HCT116 (cell line): ENCODE results near the gene GALNT16. TPM values are rescaled to one million over a fixed set of nuclear protein-coding genes. Genes with fewer than 3 reads are reported as not detected.

Experiments used
- ATAC-seq: fragments of 200-7000 bp; cut with Tn5 transposase; 2 replicates; pipeline ENCODE4 v1.9.1; 2020; ENCODE audit warnings: mild to moderate bottlenecking, moderate library complexity
- BruUV-seq: library from RNA; stranded (reverse); fragments of 400-500 nt; replicated peaks from 2 replicates; lab custom pipeline; 2021; lab: Mats Ljungman, UMichigan
- CTCF ChIA-PET: fragments of 300-600 bp; sonication (Branson Sonifier 250); formaldehyde crosslinking; loops from one replicate; lab custom pipeline; 2021; ENCODE audit warnings: antibody characterized with exemption; lab: Charles Lee
- POLR2A ChIA-PET: fragments of 300-600, 350-600 bp; sonication (Branson Sonifier 250); formaldehyde crosslinking; loops from one replicate; lab custom pipeline; 2021; ENCODE audit warnings: antibody characterized with exemption; lab: Charles Lee
- RAD21 ChIA-PET, 2 experiments: fragments of 300-600 bp; sonication (Branson Sonifier 250); formaldehyde crosslinking; loops; one replicate each; lab custom pipeline; 2023; ENCODE audit warnings: low total read pairs in 2 of 2; ENCODE audit not compliant: uncharacterized antibody in 2 of 2, unreplicated experiment in 2 of 2, low non-redundant PET in 1 of 2; lab: Charles Lee
- DNase-seq: peaks from one replicate; pipeline ENCODE4 v3.0.0-alpha.2; 2010; ENCODE audit warnings: low read depth, low spot score
- H2AFZ ChIP-seq: fragments of 200-600 bp; shearing (Covaris generic), sonication (generic); 2 replicates; pipeline ENCODE4 v1.6.1; 2017; ENCODE audit warnings: low read depth, mixed run types, mixed read lengths, antibody characterized with exemption, low read length; ENCODE audit not compliant: poor library complexity, severe bottlenecking
- H3K27ac ChIP-seq: 2 replicates; pipeline ENCODE4 v1.5.1; 2012; ENCODE audit warnings: low read depth, low read length
- H3K27me3 ChIP-seq: fragments of 200-600 bp; sonication (generic); 2 replicates; pipeline ENCODE4 v1.6.1; 2016; ENCODE audit warnings: mixed run types, low read length, mixed read lengths; ENCODE audit not compliant: insufficient read depth
- H3K36me3 ChIP-seq, 2 experiments: fragments of 200-500 bp in 1 of 2; fragments of 200-600 bp in 1 of 2; sonication (Bioruptor generic) in 1 of 2; sonication (generic) in 1 of 2; 2 replicates each; pipeline versions ENCODE4 v1.5.1 to v1.6.1; 2014 to 2016; ENCODE audit warnings: low read length in 2 of 2, inconsistent platforms in 1 of 2, mixed read lengths in 1 of 2, mixed run types in 1 of 2; ENCODE audit not compliant: insufficient read depth in 2 of 2, control insufficient read depth in 1 of 2
- H3K4me1 ChIP-seq, 2 experiments: fragments of 200-600 bp in 1 of 2; sonication (generic) in 1 of 2; 2 replicates each; pipeline versions ENCODE4 v1.5.1 to v1.6.1; 2012 to 2017; ENCODE audit warnings: low read length in 2 of 2, inconsistent platforms in 1 of 2, mild to moderate bottlenecking in 1 of 2, mixed read lengths in 1 of 2, mixed run types in 1 of 2, moderate library complexity in 1 of 2; ENCODE audit not compliant: insufficient read depth in 2 of 2, control insufficient read depth in 1 of 2
- H3K4me2 ChIP-seq: fragments of 200-600 bp; sonication (generic); 2 replicates; pipeline ENCODE4 v1.6.1; 2017; ENCODE audit warnings: mixed run types, low read length, mixed read lengths
- H3K4me3 ChIP-seq, 2 experiments: fragments of 200-600 bp in 1 of 2; sonication (generic) in 1 of 2; replicated peaks in 1 of 2; 2 replicates each; pipeline ENCODE4 v1.5.1; 2011 to 2016; ENCODE audit warnings: low read length in 2 of 2, control low read depth in 1 of 2, low read depth in 1 of 2, mild to moderate bottlenecking in 1 of 2, mixed read lengths in 1 of 2, mixed run types in 1 of 2
- H3K79me2 ChIP-seq: fragments of 200-600 bp; sonication (generic); 2 replicates; pipeline ENCODE4 v1.6.1; 2017; ENCODE audit warnings: mild to moderate bottlenecking, mixed run types, low read length, moderate library complexity, mixed read lengths; ENCODE audit not compliant: insufficient read depth
- H3K9ac ChIP-seq: fragments of 200-600 bp; sonication (generic); 2 replicates; pipeline ENCODE4 v1.6.1; 2016; ENCODE audit warnings: low read length, mixed read lengths
- H3K9me2 ChIP-seq: fragments of 200-600 bp; sonication (generic), shearing (Covaris generic); 2 replicates; pipeline ENCODE4 v1.6.1; 2017; ENCODE audit warnings: mixed run types, mild to moderate bottlenecking, moderate library complexity; ENCODE audit not compliant: insufficient read depth
- H3K9me3 ChIP-seq, 2 experiments: fragments of 200-500 bp in 1 of 2; fragments of 200-600 bp in 1 of 2; sonication (Bioruptor generic) in 1 of 2; sonication (generic) in 1 of 2; 2 replicates each; pipeline ENCODE4 v1.6.1; 2014 to 2017; ENCODE audit warnings: low read length in 2 of 2, mixed read lengths in 2 of 2, inconsistent platforms in 1 of 2, low read depth in 1 of 2, mild to moderate bottlenecking in 1 of 2, mixed run types in 1 of 2, moderate library complexity in 1 of 2; ENCODE audit not compliant: control insufficient read depth in 1 of 2, insufficient read depth in 1 of 2
- H4K20me1 ChIP-seq: fragments of 200-600 bp; sonication (generic), shearing (Covaris generic); 2 replicates; pipeline ENCODE4 v1.6.1; 2017; ENCODE audit warnings: mixed run types, mild to moderate bottlenecking, moderate library complexity; ENCODE audit not compliant: insufficient read depth
- CTCF ChIP-seq, 3 experiments: fragments of 200-600 bp in 1 of 3; sonication (generic) in 1 of 3; IDR thresholded peaks in 2 of 3; conservative IDR thresholded peaks in 1 of 3; 2 replicates each; pipeline ENCODE4 v1.5.1; 2012 to 2017; ENCODE audit warnings: low read depth in 2 of 3, low read length in 2 of 3, antibody characterized with exemption in 1 of 3, borderline replicate concordance in 1 of 3, control low read depth in 1 of 3, mild to moderate bottlenecking in 1 of 3, mixed read lengths in 1 of 3, mixed run types in 1 of 3, moderate library complexity in 1 of 3; ENCODE audit not compliant: insufficient read depth in 1 of 3
- EGR1 ChIP-seq: IDR thresholded peaks from 2 replicates; pipeline ENCODE4 v1.6.1; 2012; ENCODE audit warnings: low read depth
- ELF1 ChIP-seq: IDR thresholded peaks from 2 replicates; pipeline ENCODE4 v1.6.1; 2012; ENCODE audit warnings: low read depth, borderline replicate concordance
- POLR2A ChIP-seq: IDR thresholded peaks from 2 replicates; pipeline ENCODE4 v1.7.0; 2011; ENCODE audit warnings: borderline replicate concordance; ENCODE audit not compliant: insufficient read depth, insufficient read length; ENCODE audit errors: extremely low read depth
- REST ChIP-seq: IDR thresholded peaks from 2 replicates; pipeline ENCODE4 v1.6.1; 2012; ENCODE audit warnings: low read depth
- YY1 ChIP-seq: IDR thresholded peaks from 2 replicates; pipeline ENCODE4 v1.6.1; 2011; ENCODE audit warnings: low read length, low read depth, moderate library complexity, mild to moderate bottlenecking; ENCODE audit not compliant: insufficient replicate concordance; ENCODE audit errors: extremely low read depth
- ZBTB33 ChIP-seq: IDR thresholded peaks from 2 replicates; pipeline ENCODE4 v1.6.1; 2011; ENCODE audit warnings: mild to moderate bottlenecking, low read length, moderate library complexity; ENCODE audit not compliant: insufficient replicate concordance; ENCODE audit errors: extremely low read depth
- intact Hi-C: fragments of 100-400 bp; cut with micrococcal nuclease; formaldehyde crosslinking; loops from 2 replicates; pipeline ENCODE4 v1.10.0; 2022
- total RNA-seq: library from RNA; stranded (reverse); gene quantifications from one replicate; pipeline ENCODE4 v1.2.1, GENCODE V29; 2021; ENCODE audit not compliant: unreplicated experiment

Gene GALNT16
- total RNA-seq, 1 experiment from 2014 or later = 0.32 TPM

- H2AFZ ChIP-seq = no peak overlapping the region
- no peaks in the 10 kb centered on the region for H3K4me1 ChIP-seq
- no peaks in the 10 kb centered on the region for H4K20me1 ChIP-seq
- ChIA-PET RAD21 (no interaction called here), CTCF (no interaction called here), POLR2A (no interaction called here)
- no peak overlapping the region for H3K4me2 ChIP-seq
- no peaks in the 10 kb centered on the region for H3K9me2 ChIP-seq
- H3K9ac ChIP-seq = no peak overlapping the region
- TF ChIP-seq REST (no peak), CTCF (IDR thresholded peaks at IDR 0.05 in 2 of 3, conservative IDR thresholded peaks at IDR 0.05 in 1 of 3; ENCODE audit: borderline replicate concordance in 1 of 3, insufficient read depth in 1 of 3, low read depth in 2 of 3, low read length in 2 of 3) (no peak), YY1 (no peak), ZBTB33 (no peak), EGR1 (no peak), POLR2A (no peak), ELF1 (no peak)
- H3K4me3 ChIP-seq = no peak overlapping the region
- DNase-seq (no peak), ATAC-seq (no peak)
- intact Hi-C loops = no loop called here
- no peaks in the 10 kb centered on the region for H3K27me3 ChIP-seq
- H3K9me3 ChIP-seq = no peaks in the 10 kb centered on the region
- H3K79me2 ChIP-seq = no peaks in the 10 kb centered on the region
- BruUV-seq = no TSS peak
- H3K27ac ChIP-seq = no peak overlapping the region
- no peaks in the 10 kb centered on the region for H3K36me3 ChIP-seq
These were observed 8.8 kb downstream of the GALNT16 start for GRCh38 chr14:69268763-69269162.
